VCaP (cell line): ENCODE results near the gene TP53AIP1.

Experiments used
- H3K27ac ChIP-seq: fragments of 450-650 bp; 2 replicates; pipeline ENCODE4 v1.5.1; 2017
- TF ChIP-seq, protein P1 (sequence below): fragments of 450-650 bp; conservative IDR thresholded peaks from 2 replicates; pipeline ENCODE4 v1.5.1; 2017; ENCODE audit warnings: mild to moderate bottlenecking, moderate library complexity

Gene TP53AIP1

DNA sequence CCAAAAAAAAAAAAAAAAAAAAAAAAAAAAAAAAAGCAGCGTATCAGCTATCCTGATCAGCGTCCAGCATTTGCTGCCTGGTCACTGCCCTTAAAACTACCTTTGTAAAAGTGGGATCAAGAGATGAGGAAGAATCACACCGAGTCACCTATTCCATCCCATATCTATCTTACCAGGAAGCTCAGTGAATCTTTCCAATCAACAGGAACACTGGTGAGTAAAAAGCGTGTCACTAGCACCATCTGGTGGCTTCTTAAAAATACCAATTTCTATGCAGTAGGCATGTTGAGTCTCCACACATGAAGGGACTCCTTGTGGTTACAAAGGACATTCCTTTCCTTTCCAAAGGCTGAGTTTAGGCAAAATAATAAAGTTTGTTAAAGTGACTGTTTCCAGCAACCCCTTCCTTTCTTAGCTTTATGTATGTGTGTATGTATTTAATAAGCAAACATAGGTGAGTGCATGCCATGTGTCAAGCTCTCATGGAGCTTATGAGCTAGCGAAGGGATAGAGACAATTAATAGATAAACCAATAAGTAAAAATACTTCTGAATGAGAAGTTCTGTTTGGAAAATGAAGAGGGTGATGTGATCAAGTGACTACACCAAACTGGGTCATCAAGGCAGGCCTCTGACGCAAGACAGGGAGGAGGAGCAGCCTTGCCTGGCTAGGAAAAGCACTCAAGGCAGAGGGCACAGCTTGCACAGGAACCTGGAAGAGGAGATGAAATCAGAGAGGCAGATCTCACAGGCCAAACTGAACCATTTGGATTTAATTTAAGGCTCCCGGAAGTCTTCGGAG, 13.9 kb upstream of the TP53AIP1 start:
- H3K27ac ChIP-seq = peak overlapping the region; percentile 5; the same call in 1 of the 2 replicates
- TF ChIP-seq, protein P1, sequence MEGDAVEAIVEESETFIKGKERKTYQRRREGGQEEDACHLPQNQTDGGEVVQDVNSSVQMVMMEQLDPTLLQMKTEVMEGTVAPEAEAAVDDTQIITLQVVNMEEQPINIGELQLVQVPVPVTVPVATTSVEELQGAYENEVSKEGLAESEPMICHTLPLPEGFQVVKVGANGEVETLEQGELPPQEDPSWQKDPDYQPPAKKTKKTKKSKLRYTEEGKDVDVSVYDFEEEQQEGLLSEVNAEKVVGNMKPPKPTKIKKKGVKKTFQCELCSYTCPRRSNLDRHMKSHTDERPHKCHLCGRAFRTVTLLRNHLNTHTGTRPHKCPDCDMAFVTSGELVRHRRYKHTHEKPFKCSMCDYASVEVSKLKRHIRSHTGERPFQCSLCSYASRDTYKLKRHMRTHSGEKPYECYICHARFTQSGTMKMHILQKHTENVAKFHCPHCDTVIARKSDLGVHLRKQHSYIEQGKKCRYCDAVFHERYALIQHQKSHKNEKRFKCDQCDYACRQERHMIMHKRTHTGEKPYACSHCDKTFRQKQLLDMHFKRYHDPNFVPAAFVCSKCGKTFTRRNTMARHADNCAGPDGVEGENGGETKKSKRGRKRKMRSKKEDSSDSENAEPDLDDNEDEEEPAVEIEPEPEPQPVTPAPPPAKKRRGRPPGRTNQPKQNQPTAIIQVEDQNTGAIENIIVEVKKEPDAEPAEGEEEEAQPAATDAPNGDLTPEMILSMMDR = peak; percentile 86

GRCh38 chr11:128955636-128956035, 13.0 kb upstream of the TP53AIP1 start:
- TF ChIP-seq, protein P1 = no peak
- H3K27ac ChIP-seq = no peak overlapping the region

- no peak overlapping the region for H3K27ac ChIP-seq
- TF ChIP-seq, protein P1 = no peak
Observed at GRCh38 chr11:128953151-128953550, 10.5 kb upstream of the TP53AIP1 start.

- TF ChIP-seq, protein P1 = no peak
- no peak overlapping the region for H3K27ac ChIP-seq
Observed at GRCh38 chr11:128949791-128950454, 7.3 kb upstream of the TP53AIP1 start.

DNA sequence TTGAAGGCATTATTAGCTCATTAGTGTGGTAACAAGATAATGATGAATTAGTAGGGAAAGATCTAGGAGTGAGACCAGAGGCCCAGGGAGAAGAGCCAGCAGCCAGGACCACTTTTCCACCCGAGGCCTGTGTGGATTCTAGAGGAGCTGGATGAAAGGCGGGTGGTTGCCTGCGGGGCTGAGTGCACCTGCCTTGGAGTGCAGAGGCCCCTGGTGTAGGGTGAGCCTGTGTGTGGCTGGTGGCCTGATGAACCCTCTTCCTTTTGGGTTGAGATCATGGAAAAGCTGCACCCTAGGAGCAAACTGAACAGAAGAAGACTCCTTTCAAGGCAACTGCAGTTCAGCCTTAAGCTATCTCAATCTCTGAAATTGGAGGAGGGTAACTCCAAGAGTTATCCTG, 5.9 kb upstream of the TP53AIP1 start:
- no peak overlapping the region for H3K27ac ChIP-seq
- TF ChIP-seq, protein P1 = 0 out of 2 replicates have a peak, but pooled peaks have one; percentile 13

DNA sequence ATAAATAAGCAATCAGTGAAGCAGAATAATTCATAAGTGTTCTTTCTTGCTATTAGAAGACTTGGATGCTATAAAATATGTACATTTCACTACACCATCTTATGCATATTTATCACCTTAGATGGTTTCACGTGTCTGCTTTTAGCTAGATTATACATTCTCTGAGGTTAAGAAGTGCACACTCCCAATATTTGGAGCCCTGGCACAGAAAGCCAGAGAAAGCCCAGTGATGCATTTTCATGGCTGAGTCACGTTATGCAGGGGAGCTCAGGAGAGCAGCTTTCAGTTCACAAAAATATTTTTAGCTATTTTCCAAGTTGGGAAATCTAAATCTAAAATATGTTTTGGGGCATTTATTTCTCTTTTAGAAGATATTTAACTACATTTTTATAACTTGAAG, 5.1 kb upstream of the TP53AIP1 start:
- no peak overlapping the region for H3K27ac ChIP-seq
- TF ChIP-seq, protein P1 = no peak

GRCh38 chr11:128946648-128947047, 4.0 kb upstream of the TP53AIP1 start:
- TF ChIP-seq, protein P1 = no peak
- H3K27ac ChIP-seq = peak overlapping the region; percentile 0; the same call in 1 of the 2 replicates
